ENCODE results near the gene ADGB. TPM values are rescaled to one million over a fixed set of nuclear protein-coding genes. Genes with fewer than 3 reads are reported as not detected.
"Not testable (repeated sequence)": the region's sequence is repeated elsewhere in the genome, so short reads cannot be mapped to it uniquely, and the experiment has no call there.

Gene ADGB
- not detected in 2 replicates for total RNA-seq

GRCh38 chr6:146598772-146599405 lies at the start of gene ADGB:
TSS of gene ADGB (plus strand) at chr6:146598972. CDS start at chr6:146599041, 69 bp downstream.
- ChIA-PET POLR2A (no interaction called here), CTCF (no interaction called here)
- ATAC-seq (ENCODE audit: low read depth), result no peak
- H3K27ac Mint-ChIP-seq, result no peak within 1 kb of the TSS
- H3K4me1 Mint-ChIP-seq, result peaks cover 3% of the 10 kb centered on the region
- no peaks in the 10 kb centered on the region for H3K36me3 Mint-ChIP-seq (ENCODE audit: low read depth)
- no peak within 1 kb of the TSS for H3K4me3 Mint-ChIP-seq
- H3K27me3 Mint-ChIP-seq, result peaks cover 5% of the 10 kb centered on the region
- intact Hi-C loops (cut with micrococcal nuclease), result no loop called here
- no peaks in the 10 kb centered on the region for H3K9me3 Mint-ChIP-seq
- no peak for DNase-seq
- no peak for TF ChIP-seq CTCF (IDR thresholded peaks at IDR 0.05)

DNA sequence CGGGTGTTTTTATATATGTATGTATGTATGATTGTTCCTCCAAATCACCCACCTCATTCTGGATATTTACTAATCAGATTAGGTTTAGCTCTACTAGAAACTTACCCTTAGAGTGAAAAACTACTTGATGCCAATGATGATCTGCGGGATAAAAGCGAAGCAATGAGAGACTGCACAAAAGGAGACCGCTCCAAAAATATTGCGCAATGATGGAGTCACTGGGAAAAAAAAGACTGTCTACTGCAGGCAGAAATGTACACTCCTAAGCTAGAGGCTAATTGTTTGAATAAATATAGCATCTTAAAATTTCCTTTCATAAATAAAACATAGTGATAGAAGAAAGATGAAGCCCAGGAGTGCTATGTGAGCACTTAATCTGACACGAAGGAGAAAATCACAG lies 47.9 kb upstream of the ADGB start:
- POLR2A ChIA-PET, result no interaction called here
- Mint-ChIP-seq H3K27me3 (peaks cover 3% of the 10 kb centered on the region), H3K4me3 (no peak overlapping the region), H3K27ac (no peak overlapping the region), H3K4me1 (no peaks in the 10 kb centered on the region), H3K36me3 (ENCODE audit: low read depth) (no peaks in the 10 kb centered on the region), H3K9me3 (no peaks in the 10 kb centered on the region)
- CTCF ChIA-PET, result no interaction called here
- TF ChIP-seq CTCF (IDR thresholded peaks at IDR 0.05), result no peak
- ATAC-seq (ENCODE audit: low read depth), result no peak
- intact Hi-C loops (cut with micrococcal nuclease), result no loop called here
- DNase-seq, result no peak

DNA sequence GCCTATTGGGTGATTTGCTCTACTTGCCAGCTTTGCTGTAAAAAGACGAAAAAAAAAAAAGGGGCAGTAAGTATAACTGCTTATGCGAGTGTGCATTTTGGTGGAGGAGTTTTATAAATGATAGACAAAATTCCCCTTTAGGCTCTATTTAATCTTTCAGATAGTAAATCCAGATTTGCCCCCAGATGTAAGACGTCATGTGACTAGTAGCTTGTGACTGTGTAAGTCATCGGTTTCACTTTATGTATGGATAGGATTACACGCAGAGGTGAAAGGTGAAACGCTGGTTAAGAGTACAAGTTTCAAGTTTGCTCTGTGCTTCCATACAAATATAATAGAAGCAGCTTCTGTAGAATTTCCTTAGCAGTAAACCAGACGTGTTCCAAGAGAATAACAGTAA lies 47.2 kb upstream of the ADGB start:
- Mint-ChIP-seq H3K36me3 (ENCODE audit: low read depth) (no peaks in the 10 kb centered on the region), H3K9me3 (no peaks in the 10 kb centered on the region), H3K27me3 (peaks cover 3% of the 10 kb centered on the region), H3K27ac (no peak overlapping the region), H3K4me3 (no peak overlapping the region), H3K4me1 (no peaks in the 10 kb centered on the region)
- intact Hi-C loops (cut with micrococcal nuclease), result no loop called here
- DNase-seq, result no peak
- CTCF ChIA-PET, result no interaction called here
- TF ChIP-seq CTCF (IDR thresholded peaks at IDR 0.05), result no peak
- no peak for ATAC-seq (ENCODE audit: low read depth)
- POLR2A ChIA-PET, result no interaction called here

DNA sequence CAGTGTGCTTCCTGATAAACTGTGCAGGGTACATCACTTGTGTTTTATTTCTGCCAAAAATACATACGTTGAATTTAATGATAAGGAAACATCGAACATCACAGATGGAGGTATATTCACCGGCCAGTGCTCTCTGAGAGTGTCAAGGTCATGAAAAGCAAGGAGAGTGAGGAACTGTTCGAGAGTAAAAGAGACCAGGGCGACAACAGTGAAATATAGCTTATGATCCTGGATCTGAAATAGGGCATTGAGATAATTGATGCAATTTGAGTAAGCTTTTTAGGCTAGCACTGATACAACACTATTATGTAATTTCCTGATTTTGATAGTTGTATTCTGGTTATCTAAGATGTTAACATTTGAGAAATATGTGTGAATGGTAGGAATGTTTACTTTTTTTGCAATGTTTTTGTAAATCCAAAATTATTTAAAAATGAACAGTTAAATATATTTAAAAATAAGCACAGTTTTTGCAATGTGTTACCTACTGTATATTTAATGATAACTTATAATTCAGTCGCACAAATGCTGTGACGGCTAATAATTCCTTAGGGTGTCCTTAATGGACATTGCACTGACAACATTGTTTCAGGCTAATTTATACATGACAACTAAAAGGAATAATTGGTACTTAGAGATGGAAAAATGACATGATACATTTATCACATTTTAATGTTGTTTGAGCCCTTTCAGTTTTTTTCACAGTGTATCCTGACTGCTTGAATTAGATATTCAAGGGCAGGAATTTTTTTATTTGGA lies 45.2 kb upstream of the ADGB start:
- H3K36me3 Mint-ChIP-seq (ENCODE audit: low read depth), result no peaks in the 10 kb centered on the region
- POLR2A ChIA-PET, result no interaction called here
- TF ChIP-seq CTCF (IDR thresholded peaks at IDR 0.05), result no peak
- H3K9me3 Mint-ChIP-seq, result no peaks in the 10 kb centered on the region
- H3K4me1 Mint-ChIP-seq, result no peaks in the 10 kb centered on the region
- ATAC-seq (ENCODE audit: low read depth), result no peak
- CTCF ChIA-PET, result no interaction called here
- intact Hi-C loops (cut with micrococcal nuclease), result no loop called here
- no peak for DNase-seq
- no peaks in the 10 kb centered on the region for H3K27me3 Mint-ChIP-seq
- no peak overlapping the region for H3K27ac Mint-ChIP-seq
- no peak overlapping the region for H3K4me3 Mint-ChIP-seq

- no peak for ATAC-seq (ENCODE audit: low read depth)
- no peaks in the 10 kb centered on the region for H3K36me3 Mint-ChIP-seq (ENCODE audit: low read depth)
- no peaks in the 10 kb centered on the region for H3K27me3 Mint-ChIP-seq
Observed at GRCh38 chr6:146560607-146561006, 38.2 kb upstream of the ADGB start.

DNA sequence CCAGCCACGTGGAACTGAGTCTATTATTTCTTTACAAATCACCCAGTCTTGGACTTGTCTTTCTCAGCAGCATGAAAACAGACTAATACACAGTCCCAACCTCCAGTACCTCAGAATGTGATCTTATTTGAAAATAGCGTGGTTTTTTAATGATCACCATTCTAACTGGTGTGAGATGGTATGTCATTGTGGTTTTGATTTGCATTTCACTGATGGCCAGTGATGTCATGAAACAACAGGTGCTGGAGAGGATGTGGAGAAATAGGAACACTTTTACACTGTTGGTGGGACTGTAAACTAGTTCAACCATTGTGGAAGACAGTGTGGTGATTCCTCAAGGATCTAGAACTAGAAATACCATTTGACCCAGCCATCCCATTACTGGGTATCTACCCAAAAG lies 32.1 kb upstream of the ADGB start:
- H3K4me1 Mint-ChIP-seq; DNase-seq; H3K36me3 Mint-ChIP-seq (ENCODE audit: low read depth); CTCF ChIA-PET; ATAC-seq (ENCODE audit: low read depth); intact Hi-C loops (cut with micrococcal nuclease); H3K27me3 Mint-ChIP-seq; H3K4me3 Mint-ChIP-seq; H3K9me3 Mint-ChIP-seq; H3K27ac Mint-ChIP-seq; POLR2A ChIA-PET: not testable (repeated sequence)

More at GRCh38 chr6:146560607-146561006, 38.2 kb upstream of the ADGB start:
- no peak for TF ChIP-seq CTCF (IDR thresholded peaks at IDR 0.05)
- intact Hi-C loops (cut with micrococcal nuclease), result no loop called here
- POLR2A ChIA-PET, result no interaction called here
- H3K4me1 Mint-ChIP-seq, result no peaks in the 10 kb centered on the region
- CTCF ChIA-PET, result no interaction called here
- no peak overlapping the region for H3K4me3 Mint-ChIP-seq
- DNase-seq, result no peak
- H3K27ac Mint-ChIP-seq, result no peak overlapping the region
- no peaks in the 10 kb centered on the region for H3K9me3 Mint-ChIP-seq

DNA sequence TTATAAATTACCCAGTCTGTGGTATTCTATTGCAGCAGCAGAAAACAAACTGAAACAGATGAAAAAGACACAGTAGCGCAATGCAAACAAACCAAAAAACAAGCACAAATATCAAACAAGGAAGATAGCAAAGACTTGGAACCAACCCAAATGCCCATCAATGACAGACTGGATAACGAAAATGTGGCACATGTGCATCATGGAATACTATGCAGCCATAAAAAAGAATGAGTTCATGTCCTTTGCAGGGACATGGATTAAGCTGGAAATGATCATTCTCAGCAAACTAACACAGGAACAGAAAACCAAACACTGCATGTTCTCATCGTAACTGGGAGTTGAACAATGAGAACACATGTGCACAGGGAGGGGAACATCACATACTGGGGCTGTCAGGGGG lies 30.2 kb upstream of the ADGB start:
- H3K27me3 Mint-ChIP-seq; DNase-seq; H3K27ac Mint-ChIP-seq; H3K4me3 Mint-ChIP-seq; POLR2A ChIA-PET; CTCF ChIA-PET; H3K4me1 Mint-ChIP-seq; intact Hi-C loops (cut with micrococcal nuclease); ATAC-seq (ENCODE audit: low read depth); H3K36me3 Mint-ChIP-seq (ENCODE audit: low read depth); H3K9me3 Mint-ChIP-seq: not testable (repeated sequence)

Data from activated B cell treated with CpG ODN at 0.5 μM for 24 hours (primary cell).